WERI-Rb-1 (cell line): Measurements from ENCODE around the gene KCNH8.

Source experiments
- DNase-seq: peaks from one replicate; pipeline ENCODE4 v3.0.0-alpha.2; 2020
- H3K27ac ChIP-seq: fragments of 250-450 bp; sonication (Bioruptor Pico); 2 replicates; pipeline ENCODE4 v1.5.1; 2020; ENCODE audit warnings: mild to moderate bottlenecking, moderate library complexity
- H3K27me3 ChIP-seq: fragments of 250-450 bp; sonication (Bioruptor Pico); 2 replicates; pipeline ENCODE4 v1.5.1; 2021; ENCODE audit warnings: mild to moderate bottlenecking, low read depth, moderate library complexity; ENCODE audit not compliant: insufficient read depth, severe bottlenecking
- H3K36me3 ChIP-seq: fragments of 250-450 bp; sonication (Bioruptor Pico); 2 replicates; pipeline ENCODE4 v1.5.1; 2020; ENCODE audit warnings: mild to moderate bottlenecking, moderate library complexity
- H3K4me3 ChIP-seq: 2 replicates; pipeline ENCODE4 v1.5.1; 2011; ENCODE audit warnings: low read depth, mild to moderate bottlenecking, control low read depth, low read length
- H3K9me3 ChIP-seq: fragments of 250-450 bp; sonication (Bioruptor Pico); 2 replicates; pipeline ENCODE4 v1.5.1; 2021; ENCODE audit warnings: mild to moderate bottlenecking, moderate library complexity; ENCODE audit not compliant: severe bottlenecking
- CTCF ChIP-seq: IDR thresholded peaks from 2 replicates; pipeline ENCODE4 v1.5.1; 2011; ENCODE audit warnings: low read depth, mild to moderate bottlenecking, control low read depth, inconsistent platforms, low read length

KCNH8 gene

GRCh38 chr3:19146685-19147650, 1.3 kb upstream of the KCNH8 start:
- Histone ChIP-seq H3K27me3 (no peaks in the 10 kb centered on the region), H3K9me3 (no peaks in the 10 kb centered on the region), H3K4me3 (peak overlapping the region; percentile 97), H3K27ac (peak overlapping the region; percentile 91), H3K36me3 (no peaks in the 10 kb centered on the region)
- TF ChIP-seq CTCF: peak; percentile 54
- DNase-seq: peak; percentile 92

DNA sequence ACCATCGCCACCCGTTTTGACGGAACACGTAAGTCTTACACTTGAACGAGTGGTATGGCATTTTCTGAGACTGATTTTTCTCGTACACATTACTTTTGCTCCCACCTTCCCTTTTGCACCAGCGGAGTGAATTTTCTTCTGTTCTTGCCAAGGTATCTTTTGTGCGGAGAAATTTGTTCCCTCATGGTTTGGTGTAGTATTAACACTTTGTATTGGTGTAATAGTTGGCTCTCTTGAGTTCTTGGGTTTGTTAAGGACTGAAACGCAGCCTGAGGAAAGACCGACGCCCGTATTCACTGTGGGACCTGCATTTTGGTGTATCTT, 420 bp downstream of the KCNH8 start:
- Histone ChIP-seq H3K4me3 (peak overlapping the region; percentile 97), H3K9me3 (no peaks in the 10 kb centered on the region), H3K36me3 (no peaks in the 10 kb centered on the region), H3K27ac (peak overlapping the region; percentile 91), H3K27me3 (no peaks in the 10 kb centered on the region)
- no peak for DNase-seq
- TF ChIP-seq CTCF: no peak

DNA sequence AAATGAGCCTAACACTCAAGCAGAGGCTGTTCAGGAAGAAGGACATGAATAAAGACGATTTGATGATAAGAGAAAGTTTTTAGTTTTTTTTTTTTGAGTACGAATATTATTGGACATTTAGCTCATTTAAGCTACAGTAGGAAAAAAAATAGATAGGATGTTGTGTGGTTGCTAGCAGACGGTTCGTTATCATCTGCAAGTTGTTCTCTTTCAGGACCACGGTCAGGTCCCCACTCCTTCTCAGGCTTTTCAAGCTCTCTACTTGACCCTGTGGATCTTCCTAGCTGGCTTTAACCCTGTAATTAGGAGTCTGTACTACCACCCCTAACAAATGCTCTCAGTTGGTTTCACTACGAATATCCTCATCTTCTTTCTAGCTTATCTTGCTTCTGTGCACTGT, 1.1 kb downstream of the KCNH8 start:
- no peak for TF ChIP-seq CTCF
- no peaks in the 10 kb centered on the region for H3K9me3 ChIP-seq
- H3K4me3 ChIP-seq: peak overlapping the region; percentile 97
- H3K27ac ChIP-seq: no peak overlapping the region
- no peak for DNase-seq
- no peaks in the 10 kb centered on the region for H3K27me3 ChIP-seq
- H3K36me3 ChIP-seq: no peaks in the 10 kb centered on the region

GRCh38 chr3:19151171-19151570, 2.9 kb downstream of the KCNH8 start:
- no peak for TF ChIP-seq CTCF
- H3K27me3 ChIP-seq: no peaks in the 10 kb centered on the region
- no peak overlapping the region for H3K4me3 ChIP-seq
- no peak for DNase-seq
- no peak overlapping the region for H3K27ac ChIP-seq
- no peaks in the 10 kb centered on the region for H3K36me3 ChIP-seq
- no peaks in the 10 kb centered on the region for H3K9me3 ChIP-seq

GRCh38 chr3:19154693-19155250, 6.5 kb downstream of the KCNH8 start:
- no peaks in the 10 kb centered on the region for H3K27me3 ChIP-seq
- no peak overlapping the region for H3K4me3 ChIP-seq
- no peak for TF ChIP-seq CTCF
- no peaks in the 10 kb centered on the region for H3K36me3 ChIP-seq
- DNase-seq: no peak
- no peaks in the 10 kb centered on the region for H3K9me3 ChIP-seq
- no peak overlapping the region for H3K27ac ChIP-seq
